Thyroid gland (tissue), 4 donors: Measurements from ENCODE around the gene LMBR1L.

ENCODE experiments used
- POLR2A ChIP-seq, 2 donors: fragments of 450-650 bp; IDR thresholded peaks; one replicate each; pipeline ENCODE4 v1.6.1; 2017; ENCODE audit warnings: antibody characterized with exemption in 2 of 2, mild to moderate bottlenecking in 2 of 2, moderate library complexity in 1 of 2
- TF ChIP-seq, protein P1 (sequence below), 6 experiments: fragments of 200-600 bp in 3 of 6; fragments of 450-650 bp in 3 of 6; sonication (generic) in 3 of 6; IDR thresholded peaks; one replicate each; pipeline ENCODE4 v1.5.1; 2016 to 2019; ENCODE audit warnings: antibody characterized with exemption in 6 of 6, mild to moderate bottlenecking in 2 of 6, inconsistent platforms in 1 of 6, moderate library complexity in 1 of 6

DNA sequence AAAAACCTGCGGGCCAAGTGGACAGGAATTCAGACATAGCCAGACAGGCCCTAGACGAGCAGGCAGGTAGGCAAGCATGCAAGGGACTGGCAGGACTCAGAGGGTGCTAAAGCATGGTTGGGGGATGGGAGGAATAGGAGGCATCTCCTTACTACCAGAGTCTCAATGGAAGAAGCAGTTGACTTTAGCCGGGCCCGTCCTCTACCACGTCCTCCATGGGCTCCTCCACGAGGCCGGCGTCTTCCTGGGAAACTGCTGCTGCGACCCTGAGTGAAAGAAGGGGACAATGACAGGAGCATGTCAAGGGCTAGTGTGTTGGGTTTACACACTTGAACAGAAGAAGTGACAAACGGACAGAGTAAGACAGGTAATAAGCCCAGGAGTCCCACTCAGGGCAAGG lies 61.7 kb downstream of the LMBR1L start:
- TF ChIP-seq, protein P1, sequence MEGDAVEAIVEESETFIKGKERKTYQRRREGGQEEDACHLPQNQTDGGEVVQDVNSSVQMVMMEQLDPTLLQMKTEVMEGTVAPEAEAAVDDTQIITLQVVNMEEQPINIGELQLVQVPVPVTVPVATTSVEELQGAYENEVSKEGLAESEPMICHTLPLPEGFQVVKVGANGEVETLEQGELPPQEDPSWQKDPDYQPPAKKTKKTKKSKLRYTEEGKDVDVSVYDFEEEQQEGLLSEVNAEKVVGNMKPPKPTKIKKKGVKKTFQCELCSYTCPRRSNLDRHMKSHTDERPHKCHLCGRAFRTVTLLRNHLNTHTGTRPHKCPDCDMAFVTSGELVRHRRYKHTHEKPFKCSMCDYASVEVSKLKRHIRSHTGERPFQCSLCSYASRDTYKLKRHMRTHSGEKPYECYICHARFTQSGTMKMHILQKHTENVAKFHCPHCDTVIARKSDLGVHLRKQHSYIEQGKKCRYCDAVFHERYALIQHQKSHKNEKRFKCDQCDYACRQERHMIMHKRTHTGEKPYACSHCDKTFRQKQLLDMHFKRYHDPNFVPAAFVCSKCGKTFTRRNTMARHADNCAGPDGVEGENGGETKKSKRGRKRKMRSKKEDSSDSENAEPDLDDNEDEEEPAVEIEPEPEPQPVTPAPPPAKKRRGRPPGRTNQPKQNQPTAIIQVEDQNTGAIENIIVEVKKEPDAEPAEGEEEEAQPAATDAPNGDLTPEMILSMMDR (IDR thresholded peaks at IDR 0.05) = no peak
- no peak for TF ChIP-seq POLR2A (IDR thresholded peaks at IDR 0.05)
